GM21786 (cell line): ENCODE results near the gene NRXN2.

ENCODE experiments used
- ATAC-seq: cut with Tn5 transposase; IDR thresholded peaks from one replicate; pipeline ENCODE4 v1.9.1; 2021; ENCODE audit not compliant: unreplicated experiment

Gene NRXN2

GRCh38 chr11:64723117-64723906 is at the start of gene NRXN2:
Gene NRXN2, minus strand, starts transcription at chr11:64723197. Its CDS starts 9,498 bp downstream, at chr11:64713699.
- peak; percentile 80 for ATAC-seq

DNA sequence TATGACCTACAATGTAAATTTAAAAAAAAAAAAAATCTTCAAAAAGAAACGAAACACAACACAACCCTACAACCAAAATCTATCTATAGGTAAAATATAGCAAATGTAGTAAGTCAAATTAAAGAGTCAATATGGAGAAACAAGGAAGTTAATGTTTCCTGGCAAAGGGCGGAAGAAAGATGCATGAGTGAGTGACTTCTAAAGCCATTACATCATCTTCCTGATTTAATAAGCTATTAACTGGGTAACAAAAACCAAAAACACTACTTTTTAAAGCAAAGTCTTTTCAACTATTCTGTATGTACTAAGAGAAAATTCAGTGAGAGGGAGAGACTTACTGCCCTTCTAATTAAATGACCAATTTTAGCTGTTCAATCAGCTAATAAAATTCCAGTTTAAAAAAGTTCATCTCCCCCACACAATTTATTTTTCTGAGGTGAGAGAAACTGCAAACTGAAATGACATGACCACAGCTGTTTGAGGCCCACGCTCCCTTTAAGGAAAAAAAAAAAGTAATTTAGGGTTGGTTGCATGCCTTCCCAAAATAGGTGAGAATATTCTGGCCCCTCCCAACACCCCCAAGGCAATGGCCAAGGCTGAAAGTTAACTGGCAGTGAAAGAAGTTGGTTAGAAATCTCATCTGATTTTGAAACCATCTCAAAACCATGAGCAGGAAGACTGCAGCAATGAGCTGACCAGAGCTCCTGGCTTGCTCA is 49.5 kb upstream of the NRXN2 start:
- ATAC-seq, result peak; percentile 48

DNA sequence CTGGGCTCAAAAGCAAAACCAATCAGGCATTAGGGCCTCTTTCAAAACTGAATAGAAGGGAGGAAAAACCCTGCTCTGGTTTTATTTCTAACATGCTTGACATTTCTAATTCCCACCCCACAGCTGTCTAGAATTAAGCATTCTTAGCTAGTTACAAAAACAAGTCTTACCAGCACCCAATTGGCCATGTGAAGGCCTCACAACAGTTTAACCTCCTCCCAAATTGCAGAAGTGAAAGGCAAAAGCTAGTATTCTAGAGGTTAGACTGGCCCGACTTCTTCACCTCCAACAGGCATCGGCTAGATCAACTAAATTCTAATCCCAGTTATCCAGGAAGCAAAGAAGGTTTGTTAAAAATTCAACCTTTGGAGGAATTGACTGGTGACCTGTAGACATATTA is 48.9 kb upstream of the NRXN2 start:
- ATAC-seq, result no peak

- no peak for ATAC-seq
Observed at GRCh38 chr11:64770120-64770519, 47.1 kb upstream of the NRXN2 start.

- no peak for ATAC-seq
Observed at GRCh38 chr11:64769283-64769682, 46.3 kb upstream of the NRXN2 start.

DNA sequence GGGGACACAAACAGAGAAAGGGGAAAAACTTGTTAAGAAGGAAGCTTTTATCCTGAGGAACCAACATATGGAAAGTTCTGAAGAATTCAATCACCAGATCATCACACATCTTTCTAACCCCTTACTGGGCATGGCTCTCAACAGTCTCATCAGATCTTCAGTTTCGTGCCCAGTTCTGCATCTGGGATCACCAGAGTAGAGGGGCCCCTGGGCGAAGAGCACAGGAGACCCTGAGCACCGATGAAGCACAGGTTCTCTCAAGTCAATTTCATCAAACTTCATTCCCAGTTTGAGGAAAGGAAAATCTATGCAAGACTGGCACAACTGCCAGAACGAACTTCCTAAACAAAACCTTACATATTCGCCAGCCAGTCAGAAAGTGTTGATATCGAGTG is 45.3 kb upstream of the NRXN2 start:
- ATAC-seq, result no peak

DNA sequence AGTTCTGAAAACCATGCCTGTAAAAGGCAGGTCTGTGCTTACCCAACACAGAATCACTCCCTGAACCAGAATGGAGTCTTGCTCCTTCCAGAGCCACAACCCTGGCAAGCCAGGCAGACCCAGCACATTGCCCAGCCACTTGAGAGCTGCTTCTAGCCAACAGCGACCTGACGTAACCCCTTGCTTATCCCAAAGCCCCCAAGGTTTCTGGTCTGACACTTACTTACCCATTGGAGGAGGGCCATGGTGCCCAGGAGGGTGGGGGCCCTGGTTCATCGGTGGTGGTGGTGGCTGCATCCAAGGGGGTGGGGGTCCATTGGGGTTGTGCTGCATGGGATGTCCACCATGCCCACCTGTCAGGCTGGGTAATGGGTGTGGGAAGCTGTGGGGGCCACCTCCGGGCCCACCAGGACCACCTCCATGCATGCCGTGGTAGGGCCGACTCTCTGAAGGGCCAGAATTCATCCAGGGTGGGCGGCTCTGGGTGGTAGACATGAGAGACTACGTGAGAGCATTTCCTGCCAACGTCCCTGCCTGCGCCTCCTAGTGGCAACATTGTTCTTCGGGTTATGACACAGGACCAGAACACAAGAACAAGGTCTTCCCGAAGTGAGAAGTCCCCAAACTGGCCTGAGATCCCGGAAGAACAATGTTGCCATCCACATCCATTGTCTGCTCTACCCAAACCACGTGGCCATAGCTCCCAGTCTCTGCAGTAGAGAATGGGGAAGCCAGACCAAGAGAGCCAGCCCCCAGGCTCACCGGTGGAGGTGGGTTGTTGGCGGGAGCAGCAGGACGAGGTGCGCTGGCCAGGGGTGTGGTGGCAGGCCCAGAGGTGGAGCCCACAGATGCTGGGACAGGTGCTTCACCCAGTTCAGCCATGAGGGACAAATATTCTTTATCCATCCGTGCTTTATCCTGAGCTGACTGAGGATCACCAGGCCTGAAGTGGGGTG is 44.6 kb upstream of the NRXN2 start:
- ATAC-seq, result no peak

GRCh38 chr11:64766881-64767280 is 43.9 kb upstream of the NRXN2 start:
- ATAC-seq, result no peak

DNA sequence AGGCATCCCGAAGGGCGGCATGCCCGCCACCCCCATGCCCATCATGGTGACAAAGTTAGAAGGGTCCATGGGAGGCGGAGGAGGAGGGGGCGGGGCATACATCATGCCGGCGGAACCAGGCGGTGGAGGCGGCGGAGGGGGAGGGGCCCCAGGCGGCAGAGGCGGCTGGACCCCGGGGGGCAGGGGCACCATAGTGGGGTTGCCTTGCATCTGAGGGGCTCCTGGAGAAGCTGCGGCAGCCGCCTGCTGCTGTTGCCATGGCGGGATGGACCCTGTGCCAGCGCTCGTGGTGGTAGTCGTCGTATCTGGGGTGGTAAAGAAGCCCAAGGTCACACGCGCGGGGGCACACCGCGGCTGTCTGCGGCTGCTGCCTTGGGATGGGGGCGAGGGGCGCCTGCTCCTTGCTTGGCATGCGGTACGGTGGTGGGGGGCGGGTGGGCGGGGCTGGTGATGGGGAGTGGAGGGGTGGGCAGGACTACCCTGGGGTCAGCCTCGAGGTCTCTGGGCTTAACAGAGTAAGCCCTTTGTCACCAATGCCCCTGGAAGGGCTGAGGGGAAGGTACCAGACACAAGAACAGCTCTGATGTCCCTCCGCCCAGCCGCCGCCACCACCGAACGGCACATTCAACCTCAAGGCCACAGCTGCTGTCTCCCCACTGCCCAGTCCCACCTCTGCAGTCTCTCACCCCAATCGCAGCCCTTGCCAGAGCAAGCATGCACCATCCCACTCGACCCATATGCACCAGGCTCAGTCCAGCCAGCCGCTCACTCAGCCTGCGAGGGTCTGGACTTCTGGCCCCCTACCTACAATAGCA is 43.1 kb upstream of the NRXN2 start:
- ATAC-seq, result no peak

- no peak for ATAC-seq
Observed at GRCh38 chr11:64765291-64765850, 42.4 kb upstream of the NRXN2 start.

- no peak for ATAC-seq
Observed at GRCh38 chr11:64764753-64765152, 41.8 kb upstream of the NRXN2 start.

DNA sequence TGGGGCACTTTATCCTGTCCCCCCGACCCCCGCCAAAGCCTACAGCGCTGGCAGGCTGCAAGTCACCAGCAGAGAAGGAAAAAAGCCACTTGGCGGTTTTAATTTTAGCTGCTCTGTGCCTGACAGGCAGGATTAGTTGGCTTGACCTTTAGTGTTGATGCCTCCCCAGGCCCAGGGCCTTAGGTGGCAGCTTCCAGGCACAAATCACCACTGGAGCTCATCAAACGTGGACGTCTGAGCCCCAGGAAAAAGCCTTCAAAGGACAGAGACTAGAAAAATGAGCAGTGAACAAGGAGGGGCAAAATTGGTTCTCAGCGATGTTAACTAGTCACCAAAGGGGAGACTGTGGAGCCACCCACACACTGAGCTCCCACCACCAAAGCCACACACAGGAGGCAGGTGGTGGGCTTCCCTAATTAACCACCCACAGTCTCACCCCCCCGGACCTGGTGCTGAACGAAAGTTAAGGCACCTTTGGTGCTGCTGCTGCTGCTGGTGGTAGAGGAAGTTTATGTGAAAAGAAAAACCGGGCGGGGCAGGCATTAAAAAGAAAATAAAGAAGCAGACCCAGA is 41.1 kb upstream of the NRXN2 start:
- ATAC-seq, result no peak

GRCh38 chr11:64763526-64764039 is 40.6 kb upstream of the NRXN2 start:
- ATAC-seq, result no peak

GRCh38 chr11:64762674-64763525 is 39.9 kb upstream of the NRXN2 start:
- ATAC-seq, result no peak

DNA sequence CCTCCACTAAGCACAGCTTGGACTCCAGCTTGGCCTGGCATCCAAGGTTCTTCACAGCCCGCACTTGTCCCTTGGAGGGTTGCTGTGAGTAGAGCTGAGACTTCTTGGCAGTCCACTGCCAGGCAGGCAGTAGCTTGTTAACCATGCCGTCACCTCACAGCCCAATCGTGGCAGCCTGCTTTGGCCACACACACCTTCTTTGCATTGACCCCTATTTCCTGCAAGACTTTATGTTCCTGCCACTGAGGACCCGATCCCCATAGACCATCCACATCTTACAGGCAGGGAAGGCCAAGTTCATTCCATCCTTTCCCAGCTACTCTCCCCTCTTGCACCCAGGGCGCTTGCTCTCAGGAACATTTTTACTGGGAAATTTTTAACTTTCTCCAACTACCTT is 39.3 kb upstream of the NRXN2 start:
- no peak for ATAC-seq

- ATAC-seq, result no peak
Observed at GRCh38 chr11:64760759-64761420, 37.9 kb upstream of the NRXN2 start.

DNA sequence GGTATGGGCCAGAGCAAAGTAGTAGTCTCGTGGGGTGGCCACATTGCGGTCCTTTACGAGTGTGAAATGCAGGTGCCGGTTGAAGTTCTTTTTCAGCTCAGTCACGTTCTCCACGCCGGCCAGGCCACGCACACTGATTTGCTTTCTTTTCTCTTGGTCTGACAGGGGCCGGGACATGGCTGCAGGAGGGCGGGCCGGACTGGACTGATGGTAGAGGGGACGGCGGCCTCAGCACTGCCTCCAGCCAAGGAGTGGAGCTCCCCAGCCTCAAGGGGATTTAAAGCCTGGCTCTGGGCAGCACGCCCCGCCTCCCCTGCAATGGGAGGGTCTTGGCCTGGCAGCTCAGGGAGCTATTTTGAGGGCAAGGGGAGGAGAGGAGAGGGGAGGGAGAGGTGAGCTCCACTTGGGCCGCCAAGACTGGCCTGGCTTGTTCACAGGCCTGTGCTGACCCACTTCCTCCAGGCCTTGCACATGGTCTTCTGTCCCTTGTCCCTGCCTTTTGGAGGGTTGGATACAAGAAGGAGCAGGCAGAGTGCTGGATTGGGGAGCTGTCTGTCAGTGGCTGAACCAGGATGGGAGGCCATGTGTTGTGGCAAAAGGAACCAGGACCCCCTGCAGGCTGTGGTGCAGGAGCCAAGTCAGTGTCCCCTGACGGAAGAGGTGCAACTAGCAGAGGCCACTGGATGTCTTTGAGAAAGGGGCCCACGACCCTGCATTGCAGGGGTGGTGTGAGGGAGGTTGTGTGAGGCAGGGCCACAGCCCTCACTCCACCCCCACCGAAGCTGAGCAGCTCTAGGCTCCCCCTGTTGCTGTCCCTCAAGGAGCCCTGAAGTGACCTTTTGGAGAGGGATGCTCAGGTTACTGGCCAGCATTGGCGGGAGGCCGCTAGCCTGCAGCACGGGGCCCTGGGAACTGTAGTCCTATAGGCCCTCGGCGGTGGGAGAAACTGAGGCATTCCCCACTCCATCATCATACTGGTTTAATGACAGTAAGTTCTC is 37.0 kb upstream of the NRXN2 start, which contains the start of gene PYGM:
Gene PYGM, minus strand, starts transcription at position 253 of the 998 bp plus-strand sequence. Its CDS starts 76 bp downstream, at position 177.
- no peak for ATAC-seq
